ENCODE results near the gene NR2F2.
A peak's percentile ranks its signal among the peaks of the same experiment; 100 is the strongest.

The NR2F2 gene

GRCh38 chr15:96332637-96333121, 2.2 kb downstream of the NR2F2 start:
- no peak for DNase-seq

- DNase-seq: peak; percentile 10
Observed at GRCh38 chr15:96333131-96334016, 2.9 kb downstream of the NR2F2 start.

GRCh38 chr15:96334017-96334704, 3.7 kb downstream of the NR2F2 start:
- DNase-seq: no peak

- DNase-seq: no peak
Observed at GRCh38 chr15:96334705-96335410, 4.4 kb downstream of the NR2F2 start.

- no peak for DNase-seq
Observed at GRCh38 chr15:96335411-96336024, 5.0 kb downstream of the NR2F2 start.

GRCh38 chr15:96336108-96336595, 5.7 kb downstream of the NR2F2 start:
- DNase-seq: no peak

GRCh38 chr15:96336596-96337364, 6.3 kb downstream of the NR2F2 start:
- DNase-seq: no peak

GRCh38 chr15:96337365-96338023, 7.0 kb downstream of the NR2F2 start:
- DNase-seq: no peak

GRCh38 chr15:96338074-96338765, 7.7 kb downstream of the NR2F2 start:
- DNase-seq: no peak

- no peak for DNase-seq
Observed at GRCh38 chr15:96338766-96339618, 8.5 kb downstream of the NR2F2 start.

GRCh38 chr15:96339619-96340347, 9.3 kb downstream of the NR2F2 start:
- DNase-seq: no peak

- no peak for DNase-seq
Observed at GRCh38 chr15:96340348-96340597, 9.8 kb downstream of the NR2F2 start.

- no peak for DNase-seq
Observed at GRCh38 chr15:96340598-96341512, 10.4 kb downstream of the NR2F2 start.

GRCh38 chr15:96341513-96342405, 11.3 kb downstream of the NR2F2 start:
- DNase-seq: no peak

GRCh38 chr15:96342406-96343112, 12.1 kb downstream of the NR2F2 start:
- DNase-seq: no peak

All from suppressor macrophage treated with lipopolysaccharide for 4 hours (primary cell).